Cardiac muscle cell (in vitro differentiated cells and primary cell): ENCODE data around the gene VNN1. TPM values are rescaled to one million over a fixed set of nuclear protein-coding genes. Genes with fewer than 3 reads are reported as not detected.

Experiments
- DNase-seq, 2 donors: peaks; one replicate each; pipeline versions ENCODE4 v3.0.0 to v3.0.0-alpha.2; 2010 to 2017; ENCODE audit warnings: low read depth in 1 of 2, low spot score in 1 of 2
- H3K27ac ChIP-seq: fragments of 200-600 bp; sonication (generic); 2 replicates; pipeline ENCODE4 v1.5.1; 2016
- H3K27me3 ChIP-seq: fragments of 200-600 bp; sonication (generic); 2 replicates; pipeline ENCODE4 v1.6.0; 2016; ENCODE audit warnings: control low read depth
- H3K36me3 ChIP-seq: fragments of 200-600 bp; sonication (generic); 2 replicates; pipeline ENCODE4 v1.5.1; 2016; ENCODE audit warnings: control low read depth
- H3K4me1 ChIP-seq: fragments of 200-600 bp; sonication (generic); 2 replicates; pipeline ENCODE4 v1.8.1; 2017; ENCODE audit warnings: low read depth, mild to moderate bottlenecking, mixed run types
- H3K4me3 ChIP-seq: fragments of 200-600 bp; sonication (generic); 2 replicates; pipeline ENCODE4 v1.5.1; 2016; ENCODE audit warnings: mild to moderate bottlenecking
- H3K9me3 ChIP-seq: fragments of 200-600 bp; sonication (generic); 2 replicates; pipeline ENCODE4 v1.5.1; 2017; ENCODE audit warnings: low read depth, mild to moderate bottlenecking, control low read depth
- polyA plus RNA-seq: library from polyadenylated mRNA; unstranded; fragments of >200 nt; fragmentation: Nextera tagmentation; extraction: Ambion mirVana; gene quantifications from 2 replicates; pipeline ENCODE4 v1.2.1, GENCODE V29; 2016
- total RNA-seq: library from RNA; depleted of rRNA; stranded (reverse); fragments of >200 nt; gene quantifications from 2 replicates; pipeline ENCODE4 v1.2.3, GENCODE V29; 2016
- TF ChIP-seq, protein P1 (sequence below): IDR thresholded peaks from 2 replicates; pipeline ENCODE4 v1.5.1; 2012; ENCODE audit warnings: low read depth, mild to moderate bottlenecking, low read length

VNN1 gene
- total and polyA plus RNA-seq, 2 experiments from 2014 or later = not detected

DNA sequence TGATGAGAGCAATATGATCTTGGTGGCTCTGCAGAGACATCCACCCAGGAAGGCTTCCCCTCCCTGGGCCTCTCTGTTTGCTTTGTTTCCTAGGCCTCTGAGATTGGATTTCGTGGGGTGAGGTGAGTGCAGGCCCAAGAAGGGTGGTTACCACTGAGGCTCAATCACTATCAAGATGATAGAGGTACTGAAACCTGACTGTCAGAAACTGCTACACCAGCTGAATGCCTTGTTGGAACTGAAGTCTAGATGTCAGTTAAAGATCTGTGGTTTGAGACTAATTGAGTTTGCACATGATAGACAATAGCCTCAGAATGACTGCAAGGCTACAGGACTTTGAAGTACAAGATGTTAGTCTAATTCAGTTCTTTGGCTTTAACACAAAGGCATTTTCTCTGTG, 15.2 kb downstream of the VNN1 start:
- no peak overlapping the region for H3K27ac ChIP-seq
- TF ChIP-seq, protein P1, sequence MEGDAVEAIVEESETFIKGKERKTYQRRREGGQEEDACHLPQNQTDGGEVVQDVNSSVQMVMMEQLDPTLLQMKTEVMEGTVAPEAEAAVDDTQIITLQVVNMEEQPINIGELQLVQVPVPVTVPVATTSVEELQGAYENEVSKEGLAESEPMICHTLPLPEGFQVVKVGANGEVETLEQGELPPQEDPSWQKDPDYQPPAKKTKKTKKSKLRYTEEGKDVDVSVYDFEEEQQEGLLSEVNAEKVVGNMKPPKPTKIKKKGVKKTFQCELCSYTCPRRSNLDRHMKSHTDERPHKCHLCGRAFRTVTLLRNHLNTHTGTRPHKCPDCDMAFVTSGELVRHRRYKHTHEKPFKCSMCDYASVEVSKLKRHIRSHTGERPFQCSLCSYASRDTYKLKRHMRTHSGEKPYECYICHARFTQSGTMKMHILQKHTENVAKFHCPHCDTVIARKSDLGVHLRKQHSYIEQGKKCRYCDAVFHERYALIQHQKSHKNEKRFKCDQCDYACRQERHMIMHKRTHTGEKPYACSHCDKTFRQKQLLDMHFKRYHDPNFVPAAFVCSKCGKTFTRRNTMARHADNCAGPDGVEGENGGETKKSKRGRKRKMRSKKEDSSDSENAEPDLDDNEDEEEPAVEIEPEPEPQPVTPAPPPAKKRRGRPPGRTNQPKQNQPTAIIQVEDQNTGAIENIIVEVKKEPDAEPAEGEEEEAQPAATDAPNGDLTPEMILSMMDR = no peak
- H3K27me3 ChIP-seq = no peaks in the 10 kb centered on the region

DNA sequence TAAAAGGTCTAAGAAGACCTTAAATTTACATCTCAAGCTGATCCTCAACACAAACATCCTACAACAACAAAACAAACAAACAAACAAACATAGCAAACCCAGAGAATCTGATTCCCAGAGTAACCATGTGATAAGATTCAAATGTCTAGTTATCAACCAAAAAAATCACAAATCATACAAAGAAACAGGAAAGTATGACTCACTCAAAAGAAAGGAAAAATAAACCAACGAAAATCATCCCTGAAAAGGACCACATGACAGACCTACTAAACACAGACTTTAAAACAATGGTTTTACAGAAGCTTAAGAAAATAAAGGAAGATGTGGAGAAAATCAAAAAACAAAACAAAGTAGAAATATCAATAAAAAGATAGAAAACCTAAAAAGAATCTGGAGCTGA, 18.1 kb downstream of the VNN1 start:
- no peak overlapping the region for H3K4me3 ChIP-seq
- H3K9me3 ChIP-seq = no peaks in the 10 kb centered on the region
- no peaks in the 10 kb centered on the region for H3K27me3 ChIP-seq
- H3K4me1 ChIP-seq = no peaks in the 10 kb centered on the region
- DNase-seq = no peak
- no peak overlapping the region for H3K27ac ChIP-seq
- H3K36me3 ChIP-seq = no peaks in the 10 kb centered on the region
- TF ChIP-seq, protein P1 = no peak

More for the DNA sequence above, 15.2 kb downstream of the VNN1 start:
- H3K9me3 ChIP-seq = no peaks in the 10 kb centered on the region
- no peaks in the 10 kb centered on the region for H3K4me1 ChIP-seq
- no peak overlapping the region for H3K4me3 ChIP-seq
- no peaks in the 10 kb centered on the region for H3K36me3 ChIP-seq
- no peak for DNase-seq

DNA sequence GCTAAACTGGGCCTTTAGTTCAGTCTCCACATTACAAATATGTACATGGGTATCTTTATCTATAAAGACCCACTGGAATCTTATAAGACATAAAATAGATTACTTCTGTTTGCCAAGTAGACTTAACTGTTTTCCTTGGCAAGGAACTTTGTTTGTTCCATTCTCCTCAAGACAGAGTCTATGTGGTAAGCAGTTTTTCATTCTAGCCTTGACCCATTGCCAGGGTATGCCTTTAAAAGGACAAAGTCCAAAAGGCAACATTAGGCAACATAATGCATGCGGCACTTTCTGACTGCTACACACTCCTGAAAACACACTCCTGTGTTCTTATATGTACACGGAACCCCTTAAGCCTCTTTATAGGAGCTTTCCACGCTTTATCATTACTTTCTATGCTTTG, 20.4 kb downstream of the VNN1 start:
- peak in 1 of 2 donors; percentile 88 for DNase-seq
- Histone ChIP-seq H3K36me3 (no peaks in the 10 kb centered on the region), H3K9me3 (no peaks in the 10 kb centered on the region), H3K27me3 (no peaks in the 10 kb centered on the region), H3K4me3 (no peak overlapping the region), H3K27ac (no peak overlapping the region), H3K4me1 (no peaks in the 10 kb centered on the region)
- TF ChIP-seq, protein P1 = no peak

GRCh38 chr6:132690678-132691077, 23.2 kb downstream of the VNN1 start:
- Histone ChIP-seq H3K27ac (no peak overlapping the region), H3K36me3 (no peaks in the 10 kb centered on the region), H3K4me1 (no peaks in the 10 kb centered on the region), H3K4me3 (no peak overlapping the region), H3K9me3 (no peaks in the 10 kb centered on the region), H3K27me3 (no peaks in the 10 kb centered on the region)
- DNase-seq = no peak
- TF ChIP-seq, protein P1 = no peak

GRCh38 chr6:132687306-132687705, 26.5 kb downstream of the VNN1 start:
- Histone ChIP-seq H3K4me3 (no peak overlapping the region), H3K9me3 (no peaks in the 10 kb centered on the region), H3K4me1 (no peaks in the 10 kb centered on the region), H3K27me3 (no peaks in the 10 kb centered on the region), H3K36me3 (no peaks in the 10 kb centered on the region), H3K27ac (no peak overlapping the region)
- TF ChIP-seq, protein P1 = no peak
- DNase-seq = peak in 1 of 2 donors; percentile 85

- no peak for DNase-seq
- H3K4me1 ChIP-seq = no peaks in the 10 kb centered on the region
- no peaks in the 10 kb centered on the region for H3K27me3 ChIP-seq
- no peak overlapping the region for H3K27ac ChIP-seq
- no peaks in the 10 kb centered on the region for H3K9me3 ChIP-seq
- no peaks in the 10 kb centered on the region for H3K36me3 ChIP-seq
- TF ChIP-seq, protein P1 = no peak
- H3K4me3 ChIP-seq = no peak overlapping the region
These were observed 27.3 kb downstream of the VNN1 start for GRCh38 chr6:132686531-132686930.
